Central memory CD8-positive, alpha-beta T cell (primary cell): Measurements from ENCODE around the gene ARHGEF10L.

Source experiments
- ATAC-seq: fragments of 150-1000 bp; cut with Tn5 transposase; replicated peaks from 2 replicates; pipeline ENCODE4 v1.10.0; 2022; ENCODE audit warnings: mild to moderate bottlenecking, moderate FRiP score, moderate number of reproducible peaks; ENCODE audit not compliant: poor library complexity, severe bottlenecking; ENCODE audit errors: extremely low read depth
- DNase-seq, 2 donors: peaks; one replicate each; pipeline ENCODE4 v3.0.0; 2021; ENCODE audit warnings: low spot score in 2 of 2
- H3K27ac Mint-ChIP-seq: one replicate; pipeline ENCODE4 v1.8.0; 2022; ENCODE audit warnings: low read depth, mild to moderate bottlenecking, moderate library complexity, mixed read lengths
- H3K27me3 Mint-ChIP-seq: one replicate; pipeline ENCODE4 v1.8.0; 2022; ENCODE audit warnings: mixed read lengths
- H3K36me3 Mint-ChIP-seq: one replicate; pipeline ENCODE4 v1.8.0; 2022; ENCODE audit warnings: mild to moderate bottlenecking, moderate library complexity, mixed read lengths; ENCODE audit not compliant: insufficient read depth
- H3K4me1 Mint-ChIP-seq: one replicate; pipeline ENCODE4 v1.8.0; 2022; ENCODE audit warnings: mixed read lengths
- H3K4me3 Mint-ChIP-seq: one replicate; pipeline ENCODE4 v1.8.0; 2022; ENCODE audit warnings: mild to moderate bottlenecking, moderate library complexity, mixed read lengths
- H3K9me3 Mint-ChIP-seq: one replicate; pipeline ENCODE4 v1.8.0; 2022; ENCODE audit warnings: mixed read lengths

Gene ARHGEF10L

DNA sequence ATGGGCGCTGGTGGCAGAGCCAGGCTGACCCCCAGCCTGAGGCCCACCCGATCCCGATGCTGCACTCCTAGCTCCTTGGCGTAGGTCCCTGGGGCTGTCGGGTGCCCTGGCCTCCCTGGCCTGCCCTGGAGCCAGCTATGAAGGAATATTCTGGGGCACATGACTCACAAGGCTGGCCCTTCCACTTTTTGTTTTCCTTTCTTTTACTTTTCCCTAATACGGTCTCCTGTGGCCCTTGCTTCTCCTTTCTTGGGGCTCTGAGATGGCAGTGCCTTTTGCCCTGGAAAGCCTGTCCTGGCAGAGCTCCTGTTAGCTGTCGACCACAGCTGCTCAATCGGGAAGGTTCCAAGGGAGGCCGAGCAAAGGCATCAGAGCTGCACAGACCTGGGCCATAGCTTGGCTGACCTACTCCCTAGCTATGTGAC lies 22.1 kb downstream of the ARHGEF10L start:
- H3K36me3 Mint-ChIP-seq, result peaks cover 2% of the 10 kb centered on the region
- H3K27ac Mint-ChIP-seq, result no peak overlapping the region
- ATAC-seq (no peak), DNase-seq (no peak)
- no peaks in the 10 kb centered on the region for H3K9me3 Mint-ChIP-seq
- no peaks in the 10 kb centered on the region for H3K4me1 Mint-ChIP-seq
- peaks cover 13% of the 10 kb centered on the region for H3K27me3 Mint-ChIP-seq
- no peak overlapping the region for H3K4me3 Mint-ChIP-seq

DNA sequence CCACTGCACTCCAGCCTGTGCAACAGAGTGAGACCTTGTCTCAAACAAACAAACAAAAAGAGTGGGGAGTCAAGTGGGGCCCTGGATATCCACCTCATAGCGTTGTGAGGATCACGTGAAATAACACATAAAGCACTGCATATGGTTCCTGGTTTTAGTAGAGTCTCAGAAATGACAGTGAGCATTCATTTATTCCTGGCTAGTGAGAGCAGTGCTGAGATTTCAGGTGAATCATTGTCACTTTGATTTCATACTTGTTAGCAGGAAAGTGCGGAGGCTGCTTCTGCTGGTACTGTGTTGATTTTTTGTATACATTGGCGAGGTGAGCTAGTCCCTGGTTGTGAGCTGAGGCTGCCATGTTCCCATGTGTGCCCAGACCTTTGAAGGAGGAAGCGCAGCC lies 22.9 kb downstream of the ARHGEF10L start:
- DNase-seq (no peak), ATAC-seq (no peak)
- no peak overlapping the region for H3K27ac Mint-ChIP-seq
- no peak overlapping the region for H3K4me3 Mint-ChIP-seq
- no peaks in the 10 kb centered on the region for H3K4me1 Mint-ChIP-seq
- peaks cover 13% of the 10 kb centered on the region for H3K27me3 Mint-ChIP-seq
- no peaks in the 10 kb centered on the region for H3K9me3 Mint-ChIP-seq
- peaks cover 2% of the 10 kb centered on the region for H3K36me3 Mint-ChIP-seq

DNA sequence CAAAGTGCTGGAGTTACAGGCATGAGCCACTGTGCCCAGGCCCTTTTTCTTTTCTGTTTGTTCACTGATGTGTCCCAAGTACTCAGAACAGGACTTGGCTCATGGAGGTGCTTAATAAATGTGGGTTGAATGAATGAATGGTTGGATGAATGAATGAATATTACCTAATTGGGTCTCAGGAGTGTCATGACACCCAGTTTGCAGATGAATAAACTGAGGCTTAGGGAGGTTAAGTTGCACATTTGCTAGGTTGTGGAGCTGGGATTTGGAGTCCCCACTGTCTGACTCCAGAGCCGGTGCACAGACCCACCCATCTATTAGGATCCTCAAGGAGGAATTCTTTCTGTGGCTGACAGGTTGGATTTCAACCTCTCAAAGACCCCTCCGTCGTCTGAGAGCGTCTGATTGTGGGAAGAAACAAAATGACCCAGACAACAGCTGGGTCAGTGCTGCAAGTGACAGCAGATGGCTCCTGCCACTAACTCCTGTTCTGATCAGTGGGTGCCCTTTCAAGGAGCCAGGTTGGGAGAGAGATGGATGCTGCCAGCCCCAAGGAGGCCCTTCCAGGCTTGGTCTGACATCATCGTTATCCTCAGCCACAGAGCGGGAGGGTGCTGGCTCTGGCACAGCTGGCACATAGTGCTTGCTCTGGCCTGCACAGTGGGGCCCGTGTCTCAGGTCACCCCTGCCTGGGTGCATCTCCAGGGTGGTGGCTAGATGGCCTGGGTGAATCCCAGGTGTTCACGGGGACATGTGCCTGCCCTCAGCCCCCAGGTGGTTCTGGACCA lies 24.2 kb downstream of the ARHGEF10L start:
- no peak overlapping the region for H3K4me3 Mint-ChIP-seq
- H3K36me3 Mint-ChIP-seq, result peaks cover 2% of the 10 kb centered on the region
- peaks cover 23% of the 10 kb centered on the region for H3K27me3 Mint-ChIP-seq

DNA sequence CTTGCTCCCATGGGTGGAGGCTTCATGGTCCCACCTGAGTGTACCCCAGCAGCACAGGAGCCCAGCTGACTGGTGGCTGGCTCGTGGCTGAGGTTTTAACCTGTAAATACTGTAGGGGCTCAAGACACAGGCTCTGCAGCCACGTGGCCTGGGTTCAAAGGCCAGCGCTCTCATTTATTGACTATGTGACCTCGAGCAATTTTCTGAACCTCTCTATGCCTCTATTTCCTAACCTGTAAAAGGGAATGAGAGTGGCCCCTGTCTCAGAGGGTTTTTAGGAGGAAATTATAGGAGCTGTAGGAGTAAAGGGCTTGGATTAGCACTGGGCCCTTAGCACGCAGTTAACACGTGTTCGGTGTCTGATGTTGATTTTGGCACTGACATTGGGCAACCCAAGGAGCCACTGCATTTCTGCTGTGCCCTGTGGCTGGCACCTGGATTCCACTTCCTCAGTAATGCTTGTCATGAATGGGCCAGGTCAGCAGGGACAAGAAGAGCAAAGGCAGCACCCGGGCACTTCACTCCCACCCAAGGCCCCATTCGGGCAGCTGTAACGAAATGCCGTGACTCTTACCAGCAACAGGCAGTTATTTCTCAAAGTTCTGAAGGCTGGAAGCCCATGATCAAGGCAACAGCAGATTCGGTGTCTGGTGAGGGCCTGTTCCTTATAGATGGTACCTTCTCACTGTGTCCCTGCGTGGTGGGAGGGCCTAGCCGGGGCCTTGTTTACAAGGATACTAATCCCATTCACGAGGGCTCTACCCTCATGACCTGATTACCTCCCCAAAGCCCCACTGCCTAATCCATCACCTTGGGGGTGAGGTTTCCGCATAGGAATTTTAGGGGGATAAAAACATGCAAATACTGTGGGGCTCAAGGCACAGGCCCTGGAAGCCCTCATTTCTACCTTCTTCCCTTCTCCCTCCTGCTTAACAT lies 25.2 kb downstream of the ARHGEF10L start:
- DNase-seq (no peak), ATAC-seq (no peak)
- Mint-ChIP-seq H3K4me1 (no peaks in the 10 kb centered on the region), H3K4me3 (no peak overlapping the region), H3K27ac (no peak overlapping the region), H3K36me3 (peaks cover 2% of the 10 kb centered on the region), H3K27me3 (peaks cover 26% of the 10 kb centered on the region), H3K9me3 (no peaks in the 10 kb centered on the region)

More for the DNA sequence above, 24.2 kb downstream of the ARHGEF10L start:
- DNase-seq, result no peak
- H3K27ac Mint-ChIP-seq, result no peak overlapping the region
- no peaks in the 10 kb centered on the region for H3K9me3 Mint-ChIP-seq
- H3K4me1 Mint-ChIP-seq, result no peaks in the 10 kb centered on the region
- no peak for ATAC-seq

DNA sequence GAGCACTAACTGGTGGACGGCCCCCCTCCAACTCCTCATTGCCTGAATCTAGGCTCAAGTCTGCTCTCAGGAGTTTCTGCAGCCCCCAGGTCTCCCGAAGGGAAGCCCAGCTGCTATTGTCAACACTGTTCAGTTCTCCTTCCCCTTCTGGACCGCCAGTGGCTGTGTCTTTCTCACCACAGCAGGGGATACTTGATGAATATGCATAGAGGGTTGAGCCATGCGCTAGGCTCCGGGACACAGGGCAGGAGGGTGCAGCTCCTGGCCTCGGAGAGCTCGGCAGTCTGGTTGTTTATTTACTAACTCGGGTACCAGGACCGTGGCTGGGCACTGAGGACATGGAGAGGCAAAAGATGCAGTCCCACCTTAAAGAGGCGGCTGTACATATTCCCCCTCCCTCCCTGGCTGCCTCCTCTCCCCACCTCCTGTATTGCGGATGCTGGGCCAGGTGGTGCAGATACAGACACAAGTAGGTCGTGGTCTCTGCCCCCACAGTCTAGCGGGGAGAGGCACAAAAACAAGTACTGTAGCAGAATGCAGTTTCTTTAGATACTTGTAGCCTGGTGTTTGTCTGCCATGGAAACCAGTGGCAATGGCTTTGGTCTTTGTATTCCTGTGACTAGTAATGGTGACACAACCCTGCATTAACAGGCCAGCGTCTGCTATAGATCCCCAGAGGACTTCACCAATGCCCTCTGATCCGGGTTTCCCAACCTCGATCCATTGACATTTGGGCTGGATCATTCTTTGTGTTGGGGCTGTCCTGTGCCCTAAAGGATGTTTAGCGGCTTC lies 26.2 kb downstream of the ARHGEF10L start:
- Mint-ChIP-seq H3K4me1 (no peaks in the 10 kb centered on the region), H3K27ac (no peak overlapping the region), H3K4me3 (no peak overlapping the region), H3K36me3 (peaks cover 2% of the 10 kb centered on the region), H3K27me3 (peaks cover 36% of the 10 kb centered on the region), H3K9me3 (no peaks in the 10 kb centered on the region)
- no peak for DNase-seq
- ATAC-seq, result no peak

DNA sequence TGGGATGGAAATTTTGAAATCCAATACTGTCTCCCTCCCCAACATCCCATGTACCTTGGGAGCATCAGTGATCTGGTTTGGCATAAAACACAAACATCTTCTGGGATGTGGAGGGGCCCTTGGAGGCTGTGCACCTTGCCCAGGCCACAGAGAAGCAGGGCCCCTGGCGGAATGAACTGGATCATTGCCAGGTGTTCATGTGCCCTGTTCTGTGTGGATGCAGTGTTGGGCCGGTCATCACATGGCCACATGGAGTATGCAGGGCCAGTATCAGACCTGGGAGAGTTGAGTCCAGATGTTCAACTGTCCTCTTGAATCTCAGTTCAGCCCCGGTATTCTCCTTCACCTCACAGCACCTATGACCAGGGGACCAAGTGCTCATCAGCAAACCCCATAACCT lies 26.9 kb downstream of the ARHGEF10L start:
- H3K4me1 Mint-ChIP-seq, result no peaks in the 10 kb centered on the region
- DNase-seq, result no peak
- ATAC-seq, result no peak
- H3K4me3 Mint-ChIP-seq, result no peak overlapping the region
- H3K27me3 Mint-ChIP-seq, result peaks cover 42% of the 10 kb centered on the region
- no peak overlapping the region for H3K27ac Mint-ChIP-seq
- H3K36me3 Mint-ChIP-seq, result peaks cover 2% of the 10 kb centered on the region
- H3K9me3 Mint-ChIP-seq, result no peaks in the 10 kb centered on the region

DNA sequence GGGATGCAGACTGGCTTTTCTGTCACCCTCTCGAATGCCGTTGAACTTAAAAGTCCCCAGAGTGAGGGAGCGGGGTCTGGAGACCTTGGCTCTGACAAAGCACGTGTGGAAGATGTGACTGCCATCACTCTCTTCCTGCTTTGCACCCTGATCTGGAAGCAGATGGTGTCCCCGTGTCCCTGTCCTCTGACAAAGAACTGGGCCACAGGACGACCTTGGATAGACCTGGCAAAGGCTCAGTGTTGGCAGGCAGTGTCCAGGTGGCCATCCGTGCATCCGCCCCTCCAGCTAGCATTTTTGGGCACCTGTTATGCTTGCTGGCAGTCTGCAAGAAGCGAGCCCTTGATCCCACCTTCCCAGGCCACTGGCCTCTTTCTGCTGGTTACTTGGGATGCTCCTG lies 27.4 kb downstream of the ARHGEF10L start:
- Mint-ChIP-seq H3K36me3 (peaks cover 2% of the 10 kb centered on the region), H3K27me3 (peaks cover 41% of the 10 kb centered on the region), H3K4me1 (no peaks in the 10 kb centered on the region), H3K9me3 (no peaks in the 10 kb centered on the region), H3K27ac (no peak overlapping the region), H3K4me3 (no peak overlapping the region)
- no peak for DNase-seq
- no peak for ATAC-seq

DNA sequence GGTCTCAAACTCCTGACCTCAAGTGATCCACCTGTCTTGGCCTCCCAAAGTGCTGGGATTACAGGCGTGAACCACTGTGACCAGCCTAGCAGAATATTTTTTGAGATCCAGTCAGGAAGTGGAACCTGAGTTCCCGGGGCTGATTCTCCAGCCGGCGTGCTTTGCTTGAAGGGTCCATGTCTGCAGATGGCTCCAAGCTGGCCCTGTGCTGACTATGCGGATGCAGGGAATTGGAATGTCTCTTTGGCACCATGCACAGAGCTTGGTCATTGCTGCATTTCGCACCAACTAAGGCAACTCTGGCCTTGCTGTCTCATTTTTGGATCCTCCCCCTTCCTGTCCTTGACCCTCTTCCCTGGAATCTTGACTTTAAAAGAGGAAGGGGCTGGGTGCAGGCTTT lies 28.1 kb downstream of the ARHGEF10L start:
- no peak overlapping the region for H3K27ac Mint-ChIP-seq
- H3K9me3 Mint-ChIP-seq, result no peaks in the 10 kb centered on the region
- ATAC-seq (no peak), DNase-seq (no peak)
- H3K4me1 Mint-ChIP-seq, result no peaks in the 10 kb centered on the region
- H3K27me3 Mint-ChIP-seq, result peaks cover 34% of the 10 kb centered on the region
- peaks cover 2% of the 10 kb centered on the region for H3K36me3 Mint-ChIP-seq
- H3K4me3 Mint-ChIP-seq, result no peak overlapping the region

DNA sequence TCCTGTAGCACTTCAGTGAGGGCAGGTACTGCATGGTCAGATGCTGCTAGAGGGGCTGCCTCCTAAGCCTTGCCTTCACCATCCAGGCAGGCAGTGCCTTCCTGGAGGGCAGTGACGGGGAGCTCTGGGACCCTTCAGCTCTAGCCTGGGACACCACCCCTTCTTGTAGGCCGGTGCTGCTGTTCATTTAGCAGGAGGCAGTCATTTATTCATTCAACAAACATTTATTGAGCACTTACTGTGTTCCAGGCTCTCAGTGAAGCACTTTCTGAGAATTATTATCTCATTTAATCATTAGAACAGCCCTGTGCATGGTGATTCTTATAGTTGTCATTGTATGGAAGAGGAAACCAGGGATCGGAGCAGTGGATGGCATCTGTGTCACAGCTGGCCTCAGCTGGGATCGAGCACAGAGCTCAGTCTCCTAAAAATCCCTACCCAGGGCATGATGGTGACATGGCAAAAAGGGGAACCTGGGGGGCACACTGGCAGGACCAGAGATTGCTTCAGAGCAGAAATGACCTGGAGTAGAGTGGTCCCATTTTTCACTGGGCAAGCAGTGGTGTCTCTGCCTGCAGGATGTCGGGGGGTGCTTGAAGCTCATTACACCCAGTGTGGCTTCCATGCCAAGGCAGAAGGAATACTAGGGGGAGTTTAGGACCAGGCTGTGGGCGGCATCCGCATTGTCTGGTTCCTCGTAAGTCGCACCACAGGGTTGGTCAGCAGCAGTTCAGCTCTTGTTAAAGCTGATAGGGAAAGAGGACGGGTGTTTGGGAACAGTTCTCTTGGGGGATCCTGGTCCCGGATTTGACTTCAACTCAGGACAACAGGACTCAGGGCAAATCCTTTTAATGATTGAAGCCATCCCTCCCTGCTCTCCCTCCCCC lies 28.8 kb downstream of the ARHGEF10L start:
- DNase-seq (no peak), ATAC-seq (no peak)
- no peaks in the 10 kb centered on the region for H3K4me1 Mint-ChIP-seq
- H3K27ac Mint-ChIP-seq, result no peak overlapping the region
- no peaks in the 10 kb centered on the region for H3K9me3 Mint-ChIP-seq
- H3K36me3 Mint-ChIP-seq, result peaks cover 2% of the 10 kb centered on the region
- peaks cover 29% of the 10 kb centered on the region for H3K27me3 Mint-ChIP-seq
- no peak overlapping the region for H3K4me3 Mint-ChIP-seq

DNA sequence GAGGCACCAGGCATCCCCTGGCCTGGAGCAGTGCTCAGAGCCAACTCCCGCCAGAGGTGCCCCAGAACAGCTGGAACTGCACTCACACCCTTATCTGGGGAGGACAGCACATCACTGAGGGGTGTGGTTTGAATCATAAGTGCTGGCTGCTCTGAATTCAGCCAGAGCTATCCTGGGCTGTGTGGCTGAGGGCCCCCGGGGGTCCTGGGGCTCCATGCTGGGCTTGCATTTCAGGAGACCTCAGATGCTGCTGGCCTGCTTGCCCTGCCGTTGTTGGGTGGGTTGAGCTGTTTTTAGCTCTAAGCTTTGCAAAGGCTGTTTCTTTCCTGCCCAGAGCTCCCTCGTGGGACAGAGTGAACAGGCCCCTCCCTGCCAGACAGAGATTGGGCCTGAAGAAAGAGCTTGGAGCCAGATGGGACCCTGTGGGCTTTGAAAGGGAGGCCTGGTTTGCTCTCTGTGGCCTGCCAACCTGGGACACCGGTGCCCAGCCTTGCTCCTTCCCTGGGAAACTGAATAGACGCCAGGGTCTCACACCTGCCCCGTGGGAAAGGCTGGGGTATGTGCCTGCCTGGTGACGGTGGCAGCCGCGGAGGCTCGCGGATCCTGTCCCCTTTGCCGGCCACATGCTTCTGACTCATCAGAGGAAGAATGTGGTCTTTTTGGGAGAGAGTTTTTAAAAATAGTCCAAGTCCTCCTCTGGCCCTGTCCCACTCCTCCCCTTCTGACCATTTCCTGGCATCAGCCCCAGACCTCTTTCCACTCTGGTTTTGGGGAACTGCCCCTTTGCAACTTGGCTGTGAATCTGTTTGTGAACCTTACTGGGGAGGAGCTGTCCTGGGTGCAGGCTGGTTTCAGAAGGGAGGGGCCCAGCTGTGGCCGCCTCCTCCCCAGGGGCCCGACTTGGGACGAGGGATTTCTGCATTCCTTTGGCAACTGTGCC lies 30.0 kb downstream of the ARHGEF10L start:
- ATAC-seq, result no peak
- H3K27me3 Mint-ChIP-seq, result peaks cover 29% of the 10 kb centered on the region
- H3K9me3 Mint-ChIP-seq, result no peaks in the 10 kb centered on the region
- no peak overlapping the region for H3K4me3 Mint-ChIP-seq
- DNase-seq, result no peak
- H3K27ac Mint-ChIP-seq, result no peak overlapping the region
- peaks cover 2% of the 10 kb centered on the region for H3K36me3 Mint-ChIP-seq
- H3K4me1 Mint-ChIP-seq, result no peaks in the 10 kb centered on the region

DNA sequence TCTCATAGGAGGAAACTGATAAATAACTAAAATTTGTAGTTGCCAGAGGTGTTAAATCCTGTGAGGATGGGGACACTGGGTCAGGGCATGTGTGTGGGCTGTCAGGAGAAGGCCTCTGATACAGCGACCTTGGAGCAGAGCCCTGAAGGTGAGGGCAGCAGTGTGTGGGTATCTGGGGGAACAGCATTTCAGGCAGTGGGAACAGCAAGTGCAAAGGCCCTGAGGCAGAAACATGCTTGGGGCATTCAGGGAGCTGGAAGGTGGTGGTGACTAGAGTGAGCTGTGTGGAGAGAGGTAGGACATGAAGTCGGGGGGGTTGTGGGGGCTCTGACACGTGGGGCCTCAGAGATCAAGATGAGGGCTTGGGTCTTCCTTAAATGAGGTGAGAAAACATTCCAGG lies 30.7 kb downstream of the ARHGEF10L start:
- ATAC-seq (no peak), DNase-seq (no peak)
- peaks cover 29% of the 10 kb centered on the region for H3K27me3 Mint-ChIP-seq
- peaks cover 2% of the 10 kb centered on the region for H3K36me3 Mint-ChIP-seq
- H3K9me3 Mint-ChIP-seq, result no peaks in the 10 kb centered on the region
- no peak overlapping the region for H3K4me3 Mint-ChIP-seq
- no peaks in the 10 kb centered on the region for H3K4me1 Mint-ChIP-seq
- H3K27ac Mint-ChIP-seq, result no peak overlapping the region
